Measurements from ENCODE around the gene RBM33. TPM values are rescaled to one million over a fixed set of nuclear protein-coding genes. Genes with fewer than 3 reads are reported as not detected.

RBM33 gene
- total RNA-seq, 4 donors from 2014 or later: 20.6 to 85.1 (median 38.4) TPM

GRCh38 chr7:155792315-155792960, 148.0 kb downstream of the RBM33 start:
- Histone ChIP-seq H3K9me3 (no peaks in the 10 kb centered on the region), H3K4me3 (no peak overlapping the region), H3K27ac (no peak overlapping the region), H3K4me1 (no peaks in the 10 kb centered on the region), H3K36me3 (no peaks in the 10 kb centered on the region), H3K27me3 (peaks cover 0 to 10% of the 10 kb centered on the region in 2 donors)
- no peak for TF ChIP-seq POLR2A (IDR thresholded peaks at IDR 0.05)
- TF ChIP-seq, protein P1, sequence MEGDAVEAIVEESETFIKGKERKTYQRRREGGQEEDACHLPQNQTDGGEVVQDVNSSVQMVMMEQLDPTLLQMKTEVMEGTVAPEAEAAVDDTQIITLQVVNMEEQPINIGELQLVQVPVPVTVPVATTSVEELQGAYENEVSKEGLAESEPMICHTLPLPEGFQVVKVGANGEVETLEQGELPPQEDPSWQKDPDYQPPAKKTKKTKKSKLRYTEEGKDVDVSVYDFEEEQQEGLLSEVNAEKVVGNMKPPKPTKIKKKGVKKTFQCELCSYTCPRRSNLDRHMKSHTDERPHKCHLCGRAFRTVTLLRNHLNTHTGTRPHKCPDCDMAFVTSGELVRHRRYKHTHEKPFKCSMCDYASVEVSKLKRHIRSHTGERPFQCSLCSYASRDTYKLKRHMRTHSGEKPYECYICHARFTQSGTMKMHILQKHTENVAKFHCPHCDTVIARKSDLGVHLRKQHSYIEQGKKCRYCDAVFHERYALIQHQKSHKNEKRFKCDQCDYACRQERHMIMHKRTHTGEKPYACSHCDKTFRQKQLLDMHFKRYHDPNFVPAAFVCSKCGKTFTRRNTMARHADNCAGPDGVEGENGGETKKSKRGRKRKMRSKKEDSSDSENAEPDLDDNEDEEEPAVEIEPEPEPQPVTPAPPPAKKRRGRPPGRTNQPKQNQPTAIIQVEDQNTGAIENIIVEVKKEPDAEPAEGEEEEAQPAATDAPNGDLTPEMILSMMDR (IDR thresholded peaks at IDR 0.05): no peak
- intact Hi-C loops (cut with DNase I; ENCODE audit: low total_unique reads): loop anchor here (10.0 kb wide), 1 partner anchor 1022 kb away; no protein-coding TSS in a partner anchor
- no peak for DNase-seq

GRCh38 chr7:155792999-155793560, 148.6 kb downstream of the RBM33 start:
- H3K4me3 ChIP-seq: no peak overlapping the region
- H3K9me3 ChIP-seq: no peaks in the 10 kb centered on the region
- H3K36me3 ChIP-seq: no peaks in the 10 kb centered on the region
- H3K4me1 ChIP-seq: no peaks in the 10 kb centered on the region
- H3K27me3 ChIP-seq: peaks cover 0 to 10% of the 10 kb centered on the region in 2 donors
- H3K27ac ChIP-seq: no peak overlapping the region
- no peak for TF ChIP-seq POLR2A (IDR thresholded peaks at IDR 0.05)
- TF ChIP-seq, protein P1 (IDR thresholded peaks at IDR 0.05): no peak
- intact Hi-C loops (cut with DNase I; ENCODE audit: low total_unique reads): loop anchor here (10.0 kb wide), 1 partner anchor 1022 kb away; no protein-coding TSS in a partner anchor
- no peak for DNase-seq

DNA sequence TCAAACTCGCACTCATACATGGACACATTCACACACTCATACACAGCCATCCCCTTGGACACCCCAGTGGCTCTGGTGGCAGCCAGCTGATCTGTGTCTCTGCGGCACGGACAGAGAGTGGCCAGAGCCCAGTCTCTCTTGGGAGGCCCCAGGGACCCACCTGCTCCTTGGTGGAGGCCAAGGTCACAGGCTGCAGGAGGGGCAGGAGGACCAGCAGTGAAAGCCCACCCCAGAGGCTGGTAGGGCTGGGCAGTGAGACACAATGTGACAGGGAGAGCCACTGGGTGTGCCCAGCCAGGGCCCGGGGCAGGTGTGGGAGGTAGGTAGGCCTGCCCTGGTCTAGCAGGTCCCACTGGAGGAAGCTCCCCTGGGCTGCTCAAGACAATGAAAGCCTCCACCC, 149.3 kb downstream of the RBM33 start:
- Histone ChIP-seq H3K36me3 (no peaks in the 10 kb centered on the region), H3K27me3 (peaks cover 0 to 10% of the 10 kb centered on the region in 2 donors), H3K4me1 (no peaks in the 10 kb centered on the region), H3K27ac (no peak overlapping the region), H3K9me3 (no peaks in the 10 kb centered on the region), H3K4me3 (no peak overlapping the region)
- TF ChIP-seq, protein P1 (IDR thresholded peaks at IDR 0.05): no peak
- TF ChIP-seq POLR2A (IDR thresholded peaks at IDR 0.05): no peak
- no peak for DNase-seq
- intact Hi-C loops (cut with DNase I; ENCODE audit: low total_unique reads): loop anchor here (10.0 kb wide), 1 partner anchor 1021 kb away; no protein-coding TSS in a partner anchor

DNA sequence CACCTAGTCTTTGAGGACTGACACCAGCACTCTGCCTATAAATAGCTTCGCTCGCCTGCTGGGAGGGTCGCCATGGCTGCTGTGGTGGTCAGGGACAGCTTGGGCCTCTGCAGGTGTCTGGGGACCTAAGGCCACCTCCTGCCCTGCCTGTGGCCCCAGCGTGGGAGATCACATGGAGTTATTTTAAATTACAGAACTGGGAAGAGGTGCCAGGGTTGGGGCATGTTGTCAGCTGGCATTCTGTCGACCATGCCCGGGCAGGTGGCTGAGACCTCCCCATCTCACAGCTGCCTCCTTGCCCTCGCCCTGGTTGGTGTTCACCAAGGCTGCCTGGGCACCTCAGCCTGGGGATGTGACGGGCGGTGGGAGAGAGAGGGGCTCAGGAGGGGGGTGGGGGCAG, 149.7 kb downstream of the RBM33 start:
- no peaks in the 10 kb centered on the region for H3K4me1 ChIP-seq
- intact Hi-C loops (cut with DNase I; ENCODE audit: low total_unique reads): loop anchor here (10.0 kb wide), 1 partner anchor 1021 kb away; no protein-coding TSS in a partner anchor
- TF ChIP-seq POLR2A (IDR thresholded peaks at IDR 0.05): no peak
- TF ChIP-seq, protein P1 (IDR thresholded peaks at IDR 0.05): no peak
- H3K27me3 ChIP-seq: peaks cover 0 to 10% of the 10 kb centered on the region in 2 donors
- no peaks in the 10 kb centered on the region for H3K9me3 ChIP-seq
- DNase-seq: no peak
- H3K4me3 ChIP-seq: no peak overlapping the region
- H3K27ac ChIP-seq: no peak overlapping the region
- H3K36me3 ChIP-seq: no peaks in the 10 kb centered on the region

DNA sequence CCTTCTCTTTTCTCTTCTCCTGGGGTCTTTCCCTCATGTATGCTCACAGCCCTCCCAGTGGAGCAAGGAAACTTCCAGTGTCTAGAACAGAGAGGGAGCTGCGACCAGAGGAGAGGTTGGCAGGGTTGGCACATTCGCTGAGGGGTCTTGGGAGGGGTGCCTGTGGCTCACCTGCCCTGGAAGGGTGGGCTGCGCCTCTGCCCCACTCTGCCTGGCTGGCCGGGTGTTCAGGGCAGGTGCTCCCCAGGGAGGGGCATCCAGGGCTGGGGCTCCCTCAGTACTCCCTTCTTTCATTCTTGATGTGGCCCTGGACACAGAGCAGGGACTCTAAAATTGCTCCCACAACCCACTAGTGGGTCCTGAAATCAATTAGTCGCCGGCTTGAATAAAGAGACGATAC, 150.9 kb downstream of the RBM33 start:
- intact Hi-C loops (cut with DNase I; ENCODE audit: low total_unique reads): loop anchor here (10.0 kb wide), 1 partner anchor 1019 kb away; no protein-coding TSS in a partner anchor
- TF ChIP-seq, protein P1 (IDR thresholded peaks at IDR 0.05): no peak
- no peak for TF ChIP-seq POLR2A (IDR thresholded peaks at IDR 0.05)
- Histone ChIP-seq H3K27ac (no peak overlapping the region), H3K4me1 (no peaks in the 10 kb centered on the region), H3K36me3 (no peaks in the 10 kb centered on the region), H3K27me3 (peaks cover 0 to 10% of the 10 kb centered on the region in 2 donors), H3K4me3 (no peak overlapping the region), H3K9me3 (no peaks in the 10 kb centered on the region)
- no peak for DNase-seq
